IPS-15b (cell line): ENCODE results near the gene MZT2B.
A peak's percentile ranks its signal among the peaks of the same experiment; 100 is the strongest.
"Not testable (repeated sequence)": the region's sequence is repeated elsewhere in the genome, so short reads cannot be mapped to it uniquely, and the experiment has no call there.

Source experiments
- H3K27me3 ChIP-seq: one replicate; pipeline ENCODE4 v1.6.1; 2013; ENCODE audit warnings: low read length; ENCODE audit not compliant: control insufficient read depth, insufficient read depth
- H3K36me3 ChIP-seq: one replicate; pipeline ENCODE4 v1.6.1; 2013; ENCODE audit warnings: low read length; ENCODE audit not compliant: control insufficient read depth, insufficient read depth
- H3K4me1 ChIP-seq: one replicate; pipeline ENCODE4 v1.6.1; 2013; ENCODE audit warnings: mild to moderate bottlenecking, low read length; ENCODE audit not compliant: control insufficient read depth, insufficient read depth
- H3K4me3 ChIP-seq: one replicate; pipeline ENCODE4 v1.5.1; 2013; ENCODE audit warnings: low read depth, low read length
- H3K9ac ChIP-seq: one replicate; pipeline ENCODE4 v1.6.1; 2013; ENCODE audit warnings: low read depth, mild to moderate bottlenecking, low read length
- H3K9me3 ChIP-seq: one replicate; pipeline ENCODE4 v1.6.1; 2013; ENCODE audit warnings: mild to moderate bottlenecking, low read length; ENCODE audit not compliant: control insufficient read depth, insufficient read depth

Gene MZT2B

DNA sequence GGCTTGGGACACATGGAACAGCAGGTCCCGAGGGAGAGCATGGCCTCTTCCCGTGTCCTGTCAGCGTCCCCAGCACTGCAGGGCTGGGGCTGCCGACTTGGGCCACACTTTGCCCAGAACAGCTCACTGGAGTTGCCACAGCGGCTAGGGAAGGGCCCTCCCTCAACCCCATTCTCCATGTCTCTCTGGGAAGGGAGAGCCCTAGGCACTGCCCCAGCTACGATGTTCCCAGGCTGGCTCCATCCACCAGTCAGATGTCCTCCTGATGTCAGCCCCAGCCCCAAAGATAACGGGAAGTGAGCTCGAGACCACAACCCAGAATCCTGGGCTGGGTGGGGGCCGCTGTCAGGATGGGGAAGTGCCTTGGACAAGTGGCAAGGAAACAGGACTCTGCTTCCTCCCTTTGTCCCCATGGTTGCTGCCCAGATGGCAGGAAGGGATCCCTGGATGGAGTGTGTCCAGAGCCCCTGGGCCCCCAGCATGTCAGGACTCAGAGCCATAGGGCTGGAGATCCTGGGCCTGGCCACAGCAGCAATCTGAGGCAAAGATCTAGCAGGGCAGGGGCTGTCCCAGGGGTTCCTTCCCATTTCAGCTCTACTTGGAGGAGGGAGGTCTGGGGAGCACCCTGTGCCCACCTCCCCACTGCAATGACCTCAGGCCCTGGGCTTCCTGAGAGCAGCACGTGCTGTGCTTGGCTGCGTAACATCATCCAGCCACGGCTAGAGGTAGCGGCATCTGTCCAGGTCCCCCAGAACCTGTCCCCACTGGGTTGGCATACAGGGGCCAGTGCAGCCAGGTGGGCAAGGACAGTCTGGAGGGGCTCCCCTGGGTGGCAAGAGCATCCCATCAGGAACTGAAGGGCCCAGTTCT lies 39.4 kb upstream of the MZT2B start:
- not testable (repeated sequence) for H3K36me3 ChIP-seq, H3K9ac ChIP-seq, H3K4me1 ChIP-seq

GRCh38 chr2:130143266-130144039 lies 38.6 kb upstream of the MZT2B start:
- H3K4me3 ChIP-seq = peak overlapping the region; percentile 26
- H3K9me3 ChIP-seq, H3K4me1 ChIP-seq, H3K9ac ChIP-seq, H3K36me3 ChIP-seq, H3K27me3 ChIP-seq: not testable (repeated sequence)

More for the DNA sequence above, 39.4 kb upstream of the MZT2B start:
- H3K9me3 ChIP-seq, H3K4me3 ChIP-seq, H3K27me3 ChIP-seq: not testable (repeated sequence)

GRCh38 chr2:130145006-130145414 lies 37.1 kb upstream of the MZT2B start, which contains the start of gene CCDC74B:
Gene CCDC74B (minus strand): TSS chr2:130145112. CDS start chr2:130144996, 116 bp downstream.
- not testable (repeated sequence) for H3K4me1 ChIP-seq, H3K27me3 ChIP-seq, H3K9me3 ChIP-seq, H3K9ac ChIP-seq, H3K36me3 ChIP-seq
- H3K4me3 ChIP-seq = peak within 1 kb of the TSS; percentile 26

DNA sequence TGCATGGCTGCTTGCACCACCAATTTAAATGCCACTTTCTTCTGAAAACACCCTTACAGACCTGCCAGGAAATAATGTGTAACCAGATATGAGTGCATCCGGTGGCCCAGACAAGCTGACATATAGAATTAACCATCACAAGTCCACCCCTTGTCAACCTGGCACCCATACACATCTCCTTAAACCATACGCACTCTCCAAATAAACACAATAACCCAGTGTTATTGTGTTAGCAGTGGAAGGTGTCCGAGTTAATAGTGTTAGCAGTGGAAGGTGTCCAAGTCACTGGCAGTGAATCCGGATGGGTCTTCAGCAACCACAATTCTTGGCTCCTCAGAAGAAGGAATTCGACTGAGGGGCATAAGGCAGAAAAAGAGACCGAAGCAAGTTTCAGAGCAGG lies 33.5 kb upstream of the MZT2B start:
- not testable (repeated sequence) for H3K9me3 ChIP-seq, H3K4me3 ChIP-seq, H3K9ac ChIP-seq, H3K4me1 ChIP-seq, H3K27me3 ChIP-seq
- H3K36me3 ChIP-seq = peaks cover 16% of the 10 kb centered on the region

DNA sequence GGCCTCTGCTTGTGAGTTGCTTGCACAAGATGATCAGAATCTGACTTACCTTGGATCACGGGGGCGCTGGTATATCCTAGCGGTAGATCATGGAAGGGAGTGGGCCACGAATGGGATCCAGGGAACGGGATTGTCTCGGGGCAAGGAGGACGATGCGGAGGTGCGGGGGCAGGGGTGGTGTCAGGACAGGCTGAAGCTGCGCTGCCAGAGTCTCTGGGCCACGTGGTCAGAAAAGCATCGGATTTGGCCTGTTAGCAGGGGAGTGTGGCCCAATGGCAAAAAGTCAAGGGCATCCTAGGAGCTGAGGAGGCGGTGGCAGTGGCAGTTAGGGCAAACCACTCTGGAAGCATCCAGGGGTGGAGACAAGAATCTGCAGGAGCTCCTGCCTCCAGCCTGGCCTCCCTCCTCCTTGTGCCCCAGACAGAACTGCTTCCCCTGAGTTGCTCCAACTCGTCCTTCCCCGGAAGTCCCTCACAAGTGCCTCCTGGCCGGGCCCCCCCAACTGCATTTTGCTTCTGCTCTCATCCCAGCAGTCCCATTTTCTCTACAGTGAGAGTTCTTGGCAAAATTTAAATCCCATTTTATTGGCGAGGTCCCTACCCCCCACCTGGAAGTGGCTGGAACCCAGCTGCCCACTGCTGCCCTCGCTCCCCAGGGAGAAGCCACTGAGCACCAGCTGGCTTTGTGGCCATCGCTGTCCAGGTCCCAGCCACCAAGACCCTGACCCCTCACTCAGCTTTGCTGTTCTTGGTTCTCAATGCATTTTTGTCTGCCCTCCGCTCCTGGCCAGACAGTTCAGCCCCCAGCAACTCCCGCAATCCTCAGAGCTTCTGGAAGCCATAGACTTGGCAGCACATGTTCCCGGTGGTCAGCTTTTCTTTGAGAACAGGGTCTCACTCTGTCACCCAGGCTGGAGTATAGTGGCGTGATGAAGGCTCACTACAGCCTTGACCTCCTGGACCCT lies 31.6 kb upstream of the MZT2B start:
- no peaks in the 10 kb centered on the region for H3K9me3 ChIP-seq
- peaks cover 26% of the 10 kb centered on the region for H3K36me3 ChIP-seq
- H3K4me1 ChIP-seq = no peaks in the 10 kb centered on the region
- H3K27me3 ChIP-seq = no peaks in the 10 kb centered on the region
- no peak overlapping the region for H3K9ac ChIP-seq
- no peak overlapping the region for H3K4me3 ChIP-seq

- not testable (repeated sequence) for H3K4me1 ChIP-seq, H3K4me3 ChIP-seq, H3K9ac ChIP-seq, H3K9me3 ChIP-seq, H3K27me3 ChIP-seq
- peaks cover 31% of the 10 kb centered on the region for H3K36me3 ChIP-seq
Measured at GRCh38 chr2:130151145-130151512, 30.9 kb upstream of the MZT2B start.

DNA sequence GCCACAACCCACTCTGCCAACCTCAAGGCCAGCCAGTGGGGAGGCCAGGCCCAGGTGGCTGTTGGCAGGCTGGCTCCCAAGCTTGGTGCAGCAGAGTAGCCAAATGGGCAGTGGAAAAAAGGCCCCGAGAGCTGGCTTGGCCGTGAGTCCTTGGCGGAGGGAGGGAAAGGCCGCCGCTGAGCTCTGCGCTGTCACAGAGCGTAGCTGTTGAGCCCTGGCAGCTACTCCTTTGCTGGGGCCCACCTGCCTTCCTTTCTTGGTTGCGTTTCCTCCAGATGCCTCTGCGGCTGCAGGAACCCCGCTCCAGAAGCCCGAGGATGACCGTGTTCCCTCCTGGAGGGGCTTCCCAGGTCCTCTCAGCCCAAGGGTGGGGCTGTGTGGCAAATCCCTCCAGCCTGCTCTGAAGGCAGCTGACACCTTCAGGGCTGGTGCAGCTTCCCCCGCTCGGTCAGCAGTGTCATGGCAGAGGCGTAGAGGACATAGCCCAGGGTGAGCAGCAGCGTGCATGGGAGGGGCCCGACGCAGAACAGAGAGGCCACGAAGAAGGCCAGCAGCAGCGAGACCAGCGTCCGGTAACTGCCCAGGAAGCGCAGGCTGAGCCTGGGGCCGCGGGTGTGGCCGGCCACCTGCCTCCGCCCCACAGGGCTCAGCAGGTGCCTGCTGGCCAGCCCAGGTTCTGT lies 29.8 kb upstream of the MZT2B start:
- H3K9me3 ChIP-seq, H3K9ac ChIP-seq, H3K4me1 ChIP-seq, H3K27me3 ChIP-seq, H3K4me3 ChIP-seq: not testable (repeated sequence)
- peaks cover 31% of the 10 kb centered on the region for H3K36me3 ChIP-seq

DNA sequence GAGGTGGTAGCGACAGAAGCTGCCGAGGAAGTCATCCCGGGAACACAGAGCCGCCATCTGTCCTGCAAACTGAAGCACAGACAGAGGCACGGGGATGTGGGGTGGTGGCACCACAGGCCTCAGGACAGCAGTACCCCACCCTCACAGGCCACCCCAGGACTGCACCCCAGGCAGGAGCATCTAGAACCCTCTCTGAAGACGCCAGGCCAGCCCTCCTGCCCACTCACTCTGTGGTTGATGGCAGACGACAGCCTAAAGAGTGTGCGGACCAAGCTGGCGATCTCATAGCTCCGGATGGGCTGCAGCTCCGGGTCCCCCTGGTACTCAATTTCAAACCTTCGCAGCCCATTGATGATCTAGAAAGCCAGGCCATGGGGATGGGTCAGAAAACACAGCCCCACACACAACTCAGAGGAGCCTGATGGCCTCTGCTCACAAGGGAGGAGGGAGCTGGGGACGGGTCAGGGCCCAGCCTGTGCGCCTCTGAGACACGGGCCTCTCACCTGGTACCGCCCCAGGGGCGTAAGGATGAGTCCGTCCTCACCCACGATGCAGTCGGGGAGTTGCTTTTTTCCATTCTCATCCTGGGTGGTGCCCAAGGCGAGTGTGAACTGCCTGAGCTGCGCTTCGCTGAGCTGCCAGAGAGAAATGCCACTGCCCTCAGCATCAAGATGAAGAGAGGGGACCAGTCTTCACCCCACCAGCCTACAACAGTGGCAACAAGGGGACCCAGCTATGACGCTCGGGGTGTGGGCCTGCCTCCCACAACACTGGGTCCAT lies 29.1 kb upstream of the MZT2B start:
- H3K9ac ChIP-seq = no peak overlapping the region
- H3K4me3 ChIP-seq = no peak overlapping the region
- peaks cover 31% of the 10 kb centered on the region for H3K36me3 ChIP-seq
- H3K9me3 ChIP-seq = no peaks in the 10 kb centered on the region
- H3K27me3 ChIP-seq = no peaks in the 10 kb centered on the region
- H3K4me1 ChIP-seq = no peaks in the 10 kb centered on the region

- not testable (repeated sequence) for H3K4me1 ChIP-seq, H3K9ac ChIP-seq, H3K9me3 ChIP-seq, H3K27me3 ChIP-seq, H3K4me3 ChIP-seq
- peaks cover 31% of the 10 kb centered on the region for H3K36me3 ChIP-seq
Measured at GRCh38 chr2:130153721-130154422, 28.2 kb upstream of the MZT2B start.

- not testable (repeated sequence) for H3K9ac ChIP-seq, H3K4me1 ChIP-seq, H3K9me3 ChIP-seq, H3K4me3 ChIP-seq, H3K27me3 ChIP-seq
- peaks cover 31% of the 10 kb centered on the region for H3K36me3 ChIP-seq
Measured at GRCh38 chr2:130154423-130154770, 27.7 kb upstream of the MZT2B start.
